HG03280 (cell line): Measurements from ENCODE around the gene RSRC1.
"Not testable (repeated sequence)": the region's sequence is repeated elsewhere in the genome, so short reads cannot be mapped to it uniquely, and the experiment has no call there.

Experiments used
- ATAC-seq: cut with Tn5 transposase; IDR thresholded peaks from one replicate; pipeline ENCODE4 v1.9.1; 2021; ENCODE audit warnings: mild to moderate bottlenecking, moderate library complexity; ENCODE audit not compliant: unreplicated experiment

The RSRC1 gene, protein sequence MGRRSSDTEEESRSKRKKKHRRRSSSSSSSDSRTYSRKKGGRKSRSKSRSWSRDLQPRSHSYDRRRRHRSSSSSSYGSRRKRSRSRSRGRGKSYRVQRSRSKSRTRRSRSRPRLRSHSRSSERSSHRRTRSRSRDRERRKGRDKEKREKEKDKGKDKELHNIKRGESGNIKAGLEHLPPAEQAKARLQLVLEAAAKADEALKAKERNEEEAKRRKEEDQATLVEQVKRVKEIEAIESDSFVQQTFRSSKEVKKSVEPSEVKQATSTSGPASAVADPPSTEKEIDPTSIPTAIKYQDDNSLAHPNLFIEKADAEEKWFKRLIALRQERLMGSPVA

DNA sequence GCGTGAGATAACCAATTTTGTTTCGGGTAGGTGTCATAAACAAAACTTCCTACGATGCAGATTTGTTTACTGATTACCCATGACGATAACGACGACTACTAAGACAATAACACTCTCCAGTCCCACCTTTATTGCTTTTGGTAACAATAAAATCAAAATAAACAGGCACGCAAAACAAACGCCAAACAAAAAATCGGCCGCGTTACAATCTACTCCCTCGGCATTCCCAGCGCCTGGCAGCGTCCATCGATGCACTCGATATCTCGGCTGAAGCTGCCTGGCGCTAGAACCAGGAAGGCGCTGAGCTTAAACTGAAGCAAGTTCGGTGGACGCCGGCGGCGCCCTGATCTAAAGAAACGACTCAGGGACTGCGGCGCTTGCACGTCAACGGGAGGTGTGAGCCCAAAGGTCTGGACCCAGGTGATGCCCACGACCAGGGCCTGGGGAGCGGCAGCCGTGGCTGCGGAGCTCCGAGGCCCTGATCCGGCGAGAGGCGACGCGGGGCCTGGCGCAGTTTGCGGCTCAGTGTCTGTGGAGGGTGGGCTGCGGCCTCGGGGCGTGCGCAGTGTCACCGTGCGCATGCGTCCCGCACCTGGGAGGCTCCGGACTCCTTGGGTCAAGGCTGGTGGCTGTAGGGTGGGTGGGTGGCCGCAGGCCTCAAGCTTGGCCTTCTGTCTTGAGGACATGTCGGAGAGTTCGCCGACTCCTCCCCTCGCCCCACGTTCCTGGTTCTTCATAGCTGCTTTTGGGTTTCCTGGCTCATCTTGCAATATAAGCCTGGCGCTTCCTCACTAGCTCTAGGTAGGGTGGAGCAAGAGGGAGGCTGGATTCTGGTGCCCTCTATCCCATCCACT lies at the start of gene RSRC1:
RSRC1 (plus strand) TSS at position 286 of the 854 bp plus-strand sequence. CDS start 12,016 bp downstream, outside the sequence.
- ATAC-seq: peak; percentile 78

DNA sequence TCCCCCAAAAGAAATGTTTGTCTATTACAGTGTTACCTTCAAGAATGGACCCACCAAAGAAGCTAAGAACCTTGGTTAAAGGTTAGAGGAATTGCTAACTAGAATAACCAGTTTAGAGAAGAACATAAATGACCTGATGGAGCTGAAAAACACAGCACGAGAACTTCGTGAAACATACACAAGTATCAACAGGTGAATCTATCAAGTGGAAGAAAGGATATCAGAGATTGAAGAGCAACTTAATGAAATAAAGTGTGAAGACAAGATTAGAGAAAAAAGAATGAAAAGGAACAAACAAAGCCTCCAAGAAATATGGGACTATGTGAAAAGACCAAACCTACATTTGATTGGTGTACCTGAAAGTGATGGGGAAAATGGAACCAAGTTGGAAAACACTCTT lies 44.3 kb upstream of the RSRC1 start:
- ATAC-seq: not testable (repeated sequence)

DNA sequence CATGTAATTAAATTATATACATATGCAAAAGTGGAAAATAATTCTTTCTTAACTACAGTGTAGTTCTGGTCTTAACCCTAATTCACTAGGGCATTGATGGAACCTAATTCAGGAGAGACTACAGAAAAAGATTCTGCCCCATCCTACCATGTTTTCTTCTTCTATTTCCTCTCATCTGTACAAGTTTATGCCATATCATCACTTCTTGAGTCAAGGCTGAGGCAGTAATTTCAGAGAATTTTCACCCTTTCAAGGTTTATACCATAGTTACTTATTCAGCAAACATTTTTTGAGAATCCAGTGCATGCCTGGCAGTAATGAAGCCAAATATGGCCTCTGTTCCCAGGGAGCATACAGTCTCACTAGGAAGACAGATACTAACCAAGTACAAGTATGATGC lies 37.1 kb upstream of the RSRC1 start:
- ATAC-seq: no peak

DNA sequence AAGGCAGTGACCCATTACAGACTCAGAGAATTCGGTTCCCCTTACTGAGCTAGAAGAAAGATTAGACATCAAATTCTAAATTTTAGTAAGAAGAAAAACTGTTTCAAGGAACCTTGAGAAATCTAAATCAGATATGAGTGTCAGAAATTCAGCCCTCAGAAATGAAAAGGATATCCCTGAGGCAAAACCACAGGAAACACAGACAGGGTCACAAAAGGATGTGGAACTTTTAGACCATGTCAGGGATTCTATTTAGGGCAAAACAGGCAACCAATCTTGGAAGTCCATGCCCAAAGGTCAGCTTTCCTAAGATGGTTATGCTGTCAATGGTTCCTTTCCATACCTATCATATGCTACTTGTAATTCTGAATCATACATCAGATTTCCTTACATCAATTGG lies 35.3 kb upstream of the RSRC1 start:
- no peak for ATAC-seq

DNA sequence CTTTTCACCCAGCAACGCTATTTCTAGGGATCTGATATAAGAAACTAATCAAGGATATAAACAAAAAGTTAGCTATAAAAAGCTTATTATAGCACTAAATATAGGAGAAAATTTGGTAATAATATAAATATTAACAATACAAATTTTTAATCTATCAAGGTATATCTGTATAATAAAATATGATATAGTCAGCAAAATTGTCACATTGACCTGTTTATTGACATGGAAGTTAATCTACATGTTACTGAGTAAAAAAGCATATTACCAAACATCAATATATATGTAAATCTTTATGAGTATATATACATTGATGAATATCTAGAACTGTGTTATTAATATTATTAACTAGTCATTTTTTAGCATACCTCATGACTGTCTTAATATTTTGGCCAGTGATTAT lies 30.3 kb upstream of the RSRC1 start:
- no peak for ATAC-seq

DNA sequence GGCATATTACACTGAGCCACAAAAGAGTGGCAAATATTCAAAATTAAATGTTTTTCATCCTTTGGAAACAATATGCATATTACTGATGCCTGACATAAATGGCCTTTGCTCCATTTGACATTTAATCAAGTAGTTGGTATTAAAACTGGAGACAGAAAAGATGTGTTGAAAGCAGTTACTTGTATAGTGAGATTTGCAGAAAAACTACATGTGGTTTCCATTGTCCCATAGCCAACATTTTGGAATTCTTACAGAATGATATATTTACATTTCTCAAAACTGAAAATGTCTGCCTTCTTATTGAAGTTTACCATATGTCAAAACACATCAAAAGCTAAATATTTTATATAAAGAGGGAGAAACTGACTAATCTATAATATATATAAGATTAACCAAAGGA lies 25.2 kb upstream of the RSRC1 start:
- no peak for ATAC-seq

DNA sequence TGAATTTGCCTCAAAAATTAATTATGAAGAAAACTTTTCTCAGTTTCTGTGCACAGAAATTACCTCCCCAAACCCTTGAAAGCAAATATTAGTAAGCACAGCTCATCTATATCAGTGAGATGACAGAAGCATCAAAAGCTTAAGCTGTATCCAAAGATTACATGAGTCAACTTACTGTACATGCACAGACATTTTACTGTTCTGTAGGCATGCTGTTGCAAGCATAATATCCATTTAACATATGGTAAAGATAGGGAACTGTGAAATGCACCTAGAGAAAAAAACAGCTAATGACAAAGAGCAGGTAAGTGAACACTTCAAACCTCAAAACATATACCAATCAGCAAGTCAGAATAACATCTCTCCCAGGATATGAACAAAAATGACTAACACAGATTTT lies 24.5 kb upstream of the RSRC1 start:
- no peak for ATAC-seq

DNA sequence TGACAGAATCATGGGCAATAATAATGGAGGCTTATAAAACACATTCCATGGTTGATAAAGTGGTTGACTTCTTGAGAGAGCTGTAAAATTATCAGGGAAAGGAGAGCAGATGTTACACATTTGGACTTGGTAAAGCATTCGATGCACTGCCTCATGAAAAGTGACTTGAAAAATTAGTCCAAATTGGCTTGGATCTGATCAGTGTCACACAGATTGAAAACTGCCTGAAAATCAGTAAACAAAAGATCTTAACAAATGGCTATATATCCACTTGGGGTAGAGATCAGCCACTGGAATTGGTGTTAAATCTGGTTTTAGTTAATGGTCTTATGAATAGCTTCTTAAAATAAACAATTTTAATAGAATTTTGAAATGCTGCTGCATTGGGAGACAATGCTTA lies 24.0 kb upstream of the RSRC1 start:
- ATAC-seq: no peak

DNA sequence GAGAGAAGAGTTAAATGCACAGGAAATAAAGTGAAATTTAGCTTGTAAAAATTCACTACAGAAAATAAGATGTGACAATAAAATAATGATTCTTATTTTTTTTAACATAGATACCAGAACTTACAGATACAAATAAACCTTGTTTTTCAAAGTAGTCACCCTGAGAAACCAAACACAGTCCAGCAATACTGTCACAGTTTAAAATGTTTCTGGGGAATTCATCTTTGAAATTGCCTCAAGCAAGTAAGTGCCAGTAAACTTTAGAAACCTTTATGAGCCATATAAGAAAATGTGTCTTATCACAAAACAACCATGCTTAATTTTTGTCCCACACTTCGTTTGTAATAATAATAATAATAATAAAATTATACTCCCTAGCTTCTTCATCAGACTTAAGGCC lies 23.5 kb upstream of the RSRC1 start:
- ATAC-seq: no peak

DNA sequence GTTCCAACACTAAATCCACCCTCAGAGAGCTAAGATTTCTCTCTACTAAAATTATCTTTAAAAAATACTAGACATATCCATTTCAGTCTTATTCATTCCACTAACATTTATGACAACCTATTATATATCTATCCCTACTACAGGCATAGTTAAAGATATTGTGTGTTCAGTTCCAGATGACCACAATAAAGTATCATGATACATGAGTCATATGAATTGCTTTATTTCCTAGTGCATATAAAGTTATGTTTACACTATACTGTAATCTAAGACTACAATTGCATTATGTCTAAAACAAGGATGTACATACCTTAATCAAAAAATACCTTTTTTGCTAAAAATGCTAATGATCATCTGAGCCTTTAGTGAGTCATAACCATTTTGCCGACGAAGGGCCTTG lies 23.1 kb upstream of the RSRC1 start:
- no peak for ATAC-seq

DNA sequence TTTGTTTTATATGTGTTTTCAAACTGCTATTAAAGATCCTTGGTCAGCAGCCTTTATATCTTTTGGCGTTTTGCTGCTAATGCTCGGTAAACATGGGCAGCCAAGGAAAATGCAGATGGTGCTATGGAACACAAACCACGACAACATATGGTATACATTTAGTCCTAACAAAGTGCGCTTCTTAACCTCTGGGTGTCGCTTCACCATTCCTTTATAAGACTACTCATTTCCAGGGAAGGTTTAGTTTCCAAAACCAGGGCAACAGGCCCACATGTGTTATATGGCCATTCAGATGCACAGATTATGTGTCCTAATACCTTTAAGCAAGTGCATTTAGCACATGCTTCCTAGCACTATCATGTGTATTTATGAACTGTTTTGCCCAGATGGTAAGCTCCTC lies 18.4 kb upstream of the RSRC1 start:
- no peak for ATAC-seq

DNA sequence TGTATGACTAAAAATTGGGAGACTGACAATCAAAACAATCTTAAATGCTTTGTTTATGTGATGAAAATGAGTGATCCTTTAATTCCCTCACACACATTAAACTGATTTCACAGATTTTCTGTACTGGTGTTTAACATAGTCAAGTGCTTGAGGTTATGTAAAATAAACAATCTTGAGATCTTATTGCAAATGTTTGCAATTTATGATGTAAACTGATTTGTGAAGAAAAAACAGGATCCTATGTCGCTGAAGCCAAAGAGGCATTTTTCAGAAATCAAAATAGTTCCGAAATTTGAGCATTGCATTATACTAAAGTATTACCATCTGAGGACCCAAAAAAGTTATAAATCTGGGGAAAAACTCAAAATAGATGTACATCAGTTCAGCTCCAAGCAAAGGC lies 16.4 kb upstream of the RSRC1 start:
- no peak for ATAC-seq

DNA sequence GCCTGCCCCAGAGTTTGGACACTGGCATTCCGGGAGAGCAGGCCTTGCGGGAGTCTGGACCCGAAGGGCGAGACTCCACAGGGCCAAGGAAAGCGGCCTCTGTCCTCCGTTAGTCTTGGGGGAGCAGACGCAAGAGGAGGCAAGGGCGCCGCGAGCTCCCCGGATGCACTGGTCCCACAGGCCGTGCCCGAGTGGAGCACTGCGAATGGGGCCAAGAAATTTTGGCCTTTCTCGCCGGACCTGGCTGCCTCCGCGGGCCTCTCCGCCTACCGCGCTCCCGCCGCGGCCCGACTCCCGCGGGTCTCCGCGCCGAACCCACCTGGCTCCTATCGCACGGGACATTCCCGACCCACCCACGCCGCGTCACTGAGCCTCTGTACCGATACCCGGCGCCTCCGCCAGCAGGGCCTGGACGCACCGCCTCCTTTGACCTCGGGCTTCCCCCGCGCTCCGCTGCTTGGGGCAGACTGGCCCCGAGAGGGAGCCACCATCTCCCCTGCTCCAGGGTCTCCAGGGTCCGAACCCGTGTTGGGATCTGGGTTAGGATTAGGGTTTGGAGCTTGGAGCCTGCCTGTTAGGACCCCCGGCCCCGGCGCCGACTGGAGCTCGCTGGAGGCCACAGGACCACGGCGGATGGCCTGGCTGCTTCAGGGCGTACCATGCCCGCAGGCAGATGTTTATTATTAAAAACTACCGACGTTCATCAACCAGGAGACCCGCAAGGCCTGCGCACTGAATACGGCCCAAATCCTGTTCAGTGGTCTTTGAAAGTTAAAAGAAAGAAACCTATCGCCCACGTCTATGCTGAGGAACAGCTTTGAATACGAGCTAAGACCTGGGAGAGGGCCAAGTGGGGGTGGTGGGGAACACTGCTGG lies 15.4 kb upstream of the RSRC1 start:
- ATAC-seq: peak; percentile 35

DNA sequence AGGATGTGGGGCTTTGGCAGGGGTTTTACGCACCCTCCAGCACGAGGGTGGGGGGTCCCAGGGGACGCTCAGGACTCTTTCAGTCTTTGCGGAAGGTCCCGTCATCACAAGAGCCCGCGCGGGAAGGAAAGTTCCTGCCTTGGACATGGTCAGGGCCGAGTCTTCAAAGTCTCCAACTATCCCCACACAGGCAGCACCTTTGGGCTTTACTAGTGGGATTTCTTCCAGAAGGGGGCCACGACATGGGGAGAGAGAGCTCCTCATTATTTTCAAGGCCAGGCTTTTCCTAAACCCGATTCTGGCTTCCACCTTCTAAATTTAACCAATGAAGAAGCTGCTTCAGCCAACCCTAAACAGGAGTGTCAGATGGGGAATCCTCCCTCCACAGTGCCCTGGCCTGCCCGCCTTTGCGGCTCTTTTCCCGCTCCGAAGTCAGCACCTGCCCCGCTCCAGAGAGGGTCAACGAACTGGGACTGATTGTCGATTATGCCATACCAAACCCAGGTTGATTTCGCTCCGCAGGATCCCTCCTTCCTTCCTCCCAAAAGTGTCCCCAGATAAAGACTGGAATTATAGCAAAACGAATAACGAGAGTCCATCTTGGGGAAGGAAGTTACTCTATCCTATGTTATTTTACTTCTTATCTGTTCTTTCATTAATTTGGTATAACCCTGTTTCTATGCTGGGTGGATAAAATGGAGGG lies 14.6 kb upstream of the RSRC1 start:
- ATAC-seq: no peak

DNA sequence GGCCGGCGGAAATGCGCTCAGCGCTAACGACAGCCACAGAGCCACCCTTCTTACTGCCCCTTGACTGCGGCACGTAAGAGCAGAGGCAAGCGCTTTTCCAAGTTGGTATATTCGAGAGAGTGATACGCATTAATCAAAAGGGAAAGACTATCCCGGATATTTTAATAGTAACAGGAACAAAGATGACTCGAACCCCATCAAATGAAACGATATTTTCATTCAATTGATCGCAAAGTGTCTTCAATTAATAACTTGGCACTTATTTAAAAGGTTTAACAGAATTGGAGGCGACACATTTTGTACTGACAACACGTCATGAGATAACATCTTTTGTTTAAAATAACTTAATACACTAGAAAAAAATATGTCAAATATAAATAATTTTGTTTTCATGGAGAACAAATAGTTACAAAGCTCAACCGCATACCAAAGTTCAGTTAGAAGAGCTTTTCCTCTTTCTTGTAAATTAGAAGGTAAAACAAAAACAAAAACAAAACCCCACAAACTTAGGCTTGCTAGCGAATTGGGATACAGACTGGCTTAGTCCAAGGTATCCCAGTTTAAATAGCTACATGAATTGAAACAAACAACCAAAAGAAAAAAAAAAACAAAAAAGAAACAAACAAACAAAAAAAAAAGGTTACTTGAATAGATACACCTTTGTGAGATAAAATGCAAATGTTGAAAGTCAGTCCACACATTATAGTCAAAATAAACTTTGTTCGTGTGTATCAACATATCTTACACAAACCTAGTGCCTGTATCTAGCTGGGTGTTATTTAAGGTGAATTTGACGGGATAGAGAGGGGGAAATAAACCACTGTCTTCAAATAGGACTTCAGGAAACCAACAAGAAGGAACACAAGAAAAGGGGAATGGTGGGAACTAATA lies 13.8 kb upstream of the RSRC1 start:
- no peak for ATAC-seq

DNA sequence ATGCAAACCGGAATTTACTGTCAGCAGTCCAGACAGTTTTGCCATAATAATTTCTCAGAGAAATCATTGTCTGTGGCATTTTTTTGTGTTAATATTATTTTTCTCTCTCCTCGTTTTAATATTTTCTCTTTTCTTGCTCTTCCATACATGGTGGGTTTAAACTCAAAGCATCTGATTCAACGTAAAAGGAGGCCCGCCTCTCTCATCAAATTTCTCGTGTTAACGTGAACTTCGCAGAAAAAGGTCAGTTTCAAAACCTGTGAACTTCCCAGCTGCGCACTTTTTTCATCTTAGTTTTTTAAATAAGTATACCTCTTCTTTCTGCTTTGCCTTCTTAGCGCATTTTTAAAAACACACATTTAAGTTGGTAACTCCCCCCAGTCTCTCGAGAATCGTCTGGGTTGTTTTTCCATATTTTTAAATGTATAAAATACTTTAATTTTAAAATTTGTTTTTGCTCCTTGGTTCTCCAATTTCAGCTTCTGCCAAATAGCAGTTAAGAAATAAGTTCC lies 12.8 kb upstream of the RSRC1 start:
- ATAC-seq: no peak

DNA sequence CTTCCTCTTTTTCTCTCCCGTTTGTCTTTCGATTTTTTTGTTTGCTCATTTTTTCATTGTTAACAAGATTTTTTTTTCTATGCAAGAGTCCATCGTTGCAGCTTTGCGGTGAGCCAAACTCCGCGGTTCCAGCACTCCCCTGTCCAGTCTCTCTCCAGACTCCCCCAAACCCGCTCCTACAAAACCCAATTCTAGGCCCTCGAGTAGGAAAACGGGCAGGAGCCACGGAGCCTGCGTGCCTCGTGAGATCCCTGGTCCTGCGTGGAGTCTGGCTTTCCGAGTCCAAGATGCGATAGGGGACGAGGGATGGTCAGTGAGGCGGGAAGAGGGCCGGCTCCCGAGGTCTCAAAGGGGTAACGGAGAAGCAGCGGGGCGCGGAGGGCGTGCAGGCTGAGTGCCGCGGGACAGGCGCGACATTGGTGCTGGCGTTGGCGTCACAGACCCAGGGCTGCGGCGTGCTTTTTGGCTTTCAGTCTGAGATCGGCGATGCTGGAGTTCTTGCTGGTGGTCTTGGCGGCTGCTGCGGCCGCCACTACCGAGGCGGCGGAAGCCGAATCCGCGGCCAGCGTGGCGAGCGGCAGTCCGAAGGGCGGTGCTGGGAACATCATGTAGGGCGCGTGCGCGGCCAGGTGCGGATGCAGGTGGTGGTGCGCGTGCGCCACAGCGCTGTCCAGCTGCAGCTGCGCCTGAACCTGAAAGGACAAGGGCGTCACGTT lies 12.1 kb upstream of the RSRC1 start:
- ATAC-seq: peak; percentile 93

DNA sequence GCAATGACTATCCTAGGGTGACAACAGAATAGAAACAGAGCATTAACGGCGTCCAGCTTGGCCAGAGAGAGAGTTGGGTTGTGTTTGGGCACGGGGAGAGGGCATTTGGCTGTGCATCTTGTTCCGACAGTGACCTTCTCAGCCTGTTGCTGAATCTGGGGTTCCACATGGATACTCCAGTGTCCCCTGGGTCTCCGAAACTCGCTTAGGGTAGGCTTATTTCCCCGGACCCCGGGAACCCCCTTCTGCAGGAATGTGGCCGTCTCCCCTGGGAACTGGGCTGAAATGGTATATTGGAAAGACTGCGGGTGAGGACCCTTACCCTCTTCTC lies 11.6 kb upstream of the RSRC1 start:
- no peak for ATAC-seq

DNA sequence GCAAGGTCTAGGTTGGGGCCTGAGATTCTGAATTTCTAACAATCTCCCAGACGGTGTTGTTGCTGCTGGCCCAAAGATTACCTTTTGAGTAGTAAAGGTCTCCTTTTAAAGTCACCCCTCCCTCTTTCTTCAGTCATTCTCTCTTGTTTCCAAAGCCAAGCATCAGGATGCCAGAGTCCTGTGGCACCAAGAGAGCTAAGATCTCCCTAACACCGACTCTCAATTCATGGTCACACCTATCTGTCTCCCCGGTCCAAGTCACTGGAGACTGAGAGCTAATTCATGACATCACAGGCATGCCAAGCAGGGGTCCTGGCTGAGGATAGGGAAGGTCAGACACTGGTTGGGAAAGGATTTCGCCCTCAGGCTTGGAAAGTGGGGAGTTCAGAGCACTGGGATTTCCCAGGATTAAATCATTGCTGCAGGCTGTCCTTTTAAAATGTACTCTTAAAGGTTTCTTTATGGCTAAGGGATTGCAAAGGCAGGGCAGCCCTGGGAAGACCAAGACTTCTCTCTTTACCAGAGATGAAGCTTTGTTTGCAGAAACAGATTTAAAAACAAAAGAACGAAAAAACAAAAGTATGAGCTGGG lies 11.0 kb upstream of the RSRC1 start:
- ATAC-seq: no peak
